Neural progenitor cell (in vitro differentiated cells): ENCODE data around the gene TRAP1. TPM values are rescaled to one million over a fixed set of nuclear protein-coding genes. Genes with fewer than 3 reads are reported as not detected.

Experiments used
- DNase-seq: peaks from one replicate; pipeline ENCODE4 v3.0.0-alpha.2; 2016; ENCODE audit warnings: low spot score
- H2AFZ ChIP-seq: fragments of 200-600 bp; sonication (generic); replicated peaks from 2 replicates; pipeline ENCODE4 v1.6.1; 2016; ENCODE audit warnings: antibody characterized with exemption
- H3F3A ChIP-seq: fragments of 200-600 bp; sonication (generic); 2 replicates; pipeline ENCODE4 v1.6.1; 2016; ENCODE audit warnings: antibody characterized with exemption, low read depth
- H3K27ac ChIP-seq: fragments of 200-600 bp; sonication (generic); 2 replicates; pipeline ENCODE4 v1.5.1; 2016; ENCODE audit warnings: mild to moderate bottlenecking
- H3K27me3 ChIP-seq: fragments of 200-600 bp; sonication (generic); 2 replicates; pipeline ENCODE4 v1.6.1; 2016; ENCODE audit warnings: mild to moderate bottlenecking, moderate library complexity
- H3K36me3 ChIP-seq: fragments of 200-600 bp; sonication (generic); 2 replicates; pipeline ENCODE4 v1.5.1; 2016
- H3K4me1 ChIP-seq: fragments of 200-600 bp; sonication (generic); 2 replicates; pipeline ENCODE4 v1.6.1; 2016; ENCODE audit warnings: mixed run types
- H3K4me2 ChIP-seq: fragments of 200-600 bp; sonication (generic); 2 replicates; pipeline ENCODE4 v1.6.1; 2016
- H3K4me3 ChIP-seq: fragments of 200-600 bp; sonication (generic); 2 replicates; pipeline ENCODE4 v1.5.1; 2016
- H3K79me2 ChIP-seq: fragments of 200-600 bp; sonication (generic); 2 replicates; pipeline ENCODE4 v1.6.1; 2016; ENCODE audit warnings: low read depth
- H3K9ac ChIP-seq: fragments of 200-600 bp; sonication (generic); 2 replicates; pipeline ENCODE4 v1.6.1; 2016
- H3K9me3 ChIP-seq: fragments of 200-600 bp; sonication (generic); 2 replicates; pipeline ENCODE4 v1.5.1; 2016; ENCODE audit warnings: low read depth
- H4K20me1 ChIP-seq: fragments of 200-600 bp; sonication (generic); 2 replicates; pipeline ENCODE4 v1.6.1; 2016; ENCODE audit warnings: low read depth
- H3K27ac Mint-ChIP-seq: 3 replicates; pipeline ENCODE4 v1.8.0; 2021; ENCODE audit warnings: mixed read lengths
- H3K27me3 Mint-ChIP-seq: 2 replicates; pipeline ENCODE4 v1.8.0; 2022; ENCODE audit warnings: low read depth, mild to moderate bottlenecking, inconsistent platforms, moderate library complexity, mixed read lengths; ENCODE audit not compliant: insufficient read depth
- H3K36me3 Mint-ChIP-seq: 3 replicates; pipeline ENCODE4 v1.8.0; 2021; ENCODE audit warnings: mixed read lengths
- H3K4me1 Mint-ChIP-seq: 3 replicates; pipeline ENCODE4 v1.8.0; 2021; ENCODE audit warnings: mixed read lengths
- H3K4me3 Mint-ChIP-seq: 3 replicates; pipeline ENCODE4 v1.8.0; 2021; ENCODE audit warnings: mild to moderate bottlenecking, moderate library complexity, mixed read lengths
- H3K9me3 Mint-ChIP-seq: 3 replicates; pipeline ENCODE4 v1.8.0; 2020; ENCODE audit warnings: mixed read lengths
- CTCF ChIP-seq: fragments of 200-600 bp; sonication (generic); IDR thresholded peaks from 2 replicates; pipeline ENCODE4 v1.5.1; 2017; ENCODE audit warnings: antibody characterized with exemption, mild to moderate bottlenecking
- EZH2 ChIP-seq: fragments of 200-600 bp; sonication (generic); IDR thresholded peaks from 2 replicates; pipeline ENCODE4 v1.6.1; 2017; ENCODE audit warnings: antibody characterized with exemption, mild to moderate bottlenecking, moderate library complexity
- EZH2phosphoT487 ChIP-seq: fragments of 200-600 bp; sonication (generic); IDR thresholded peaks from 2 replicates; pipeline ENCODE4 v1.6.1; 2017; ENCODE audit warnings: antibody characterized with exemption
- total RNA-seq: library from RNA; depleted of rRNA; stranded (reverse); fragments of >200 nt; gene quantifications from 2 replicates; pipeline ENCODE4 v1.2.3, GENCODE V29; 2015; ENCODE audit warnings: low replicate concordance

The TRAP1 gene
- total RNA-seq, 1 donor from 2014 or later, result 119 TPM

- no peak for TF ChIP-seq EZH2
- TF ChIP-seq CTCF, result no peak
- no peak for TF ChIP-seq EZH2phosphoT487
- peaks cover 4% of the 10 kb centered on the region for H3K27me3 Mint-ChIP-seq
- H4K20me1 ChIP-seq, result peaks cover 8% of the 10 kb centered on the region
- no peaks in the 10 kb centered on the region for H3K9me3 ChIP-seq
- no peak overlapping the region for H2AFZ ChIP-seq
- peaks cover 7% of the 10 kb centered on the region for H3F3A ChIP-seq
- no peak overlapping the region for H3K4me3 Mint-ChIP-seq
- peaks cover 12% of the 10 kb centered on the region for H3K4me1 Mint-ChIP-seq
- peaks cover 7% of the 10 kb centered on the region for H3K4me1 ChIP-seq
- H3K27ac ChIP-seq, result no peak overlapping the region
- H3K4me3 ChIP-seq, result no peak overlapping the region
- no peaks in the 10 kb centered on the region for H3K36me3 Mint-ChIP-seq
- no peaks in the 10 kb centered on the region for H3K9me3 Mint-ChIP-seq
- no peak overlapping the region for H3K4me2 ChIP-seq
- H3K27me3 ChIP-seq, result no peaks in the 10 kb centered on the region
- no peaks in the 10 kb centered on the region for H3K36me3 ChIP-seq
- no peak overlapping the region for H3K9ac ChIP-seq
- no peak for DNase-seq
- H3K27ac Mint-ChIP-seq, result no peak overlapping the region
- peaks cover 18% of the 10 kb centered on the region for H3K79me2 ChIP-seq
Observed at GRCh38 chr16:3720418-3720817, 3.1 kb upstream of the TRAP1 start.

DNA sequence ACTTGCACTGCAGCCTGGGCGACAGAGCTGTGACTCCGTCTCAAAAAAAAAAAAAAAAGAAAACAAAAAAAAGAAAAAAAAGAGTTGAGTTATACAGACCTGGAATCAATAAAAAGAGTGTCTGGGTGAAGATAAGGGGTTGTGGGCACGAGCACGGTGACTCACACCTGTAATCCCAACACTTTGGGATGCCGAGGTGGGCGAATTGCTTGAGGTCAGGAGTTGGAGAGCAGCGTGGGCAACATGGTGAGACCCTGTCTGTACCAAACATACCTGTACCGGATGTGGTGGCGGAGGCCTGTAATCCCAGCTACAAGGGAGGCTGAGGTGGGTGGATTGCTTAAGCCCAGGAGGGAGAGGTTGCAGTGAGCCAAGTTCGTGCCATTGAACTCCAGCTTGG lies 1.3 kb upstream of the TRAP1 start:
- H3K27me3 ChIP-seq, result no peaks in the 10 kb centered on the region
- peak overlapping the region; percentile 82 for H3K4me3 Mint-ChIP-seq
- no peak for TF ChIP-seq EZH2
- TF ChIP-seq EZH2phosphoT487, result no peak
- no peak for TF ChIP-seq CTCF
- H3K4me1 ChIP-seq, result peaks cover 7% of the 10 kb centered on the region
- H3K4me2 ChIP-seq, result peak overlapping the region; percentile 86
- H3K36me3 Mint-ChIP-seq, result peaks cover 9% of the 10 kb centered on the region
- no peak overlapping the region for H3K9ac ChIP-seq
- H3K9me3 ChIP-seq, result no peaks in the 10 kb centered on the region
- no peak overlapping the region for H3K27ac ChIP-seq
- no peaks in the 10 kb centered on the region for H3K9me3 Mint-ChIP-seq
- H3K4me1 Mint-ChIP-seq, result peaks cover 20% of the 10 kb centered on the region
- H3K27ac Mint-ChIP-seq, result no peak overlapping the region
- H3K4me3 ChIP-seq, result no peak overlapping the region
- no peak overlapping the region for H2AFZ ChIP-seq
- peaks cover 7% of the 10 kb centered on the region for H3F3A ChIP-seq
- no peaks in the 10 kb centered on the region for H3K36me3 ChIP-seq
- no peak for DNase-seq
- peaks cover 4% of the 10 kb centered on the region for H3K27me3 Mint-ChIP-seq
- peaks cover 19% of the 10 kb centered on the region for H4K20me1 ChIP-seq
- H3K79me2 ChIP-seq, result peaks cover 36% of the 10 kb centered on the region

DNA sequence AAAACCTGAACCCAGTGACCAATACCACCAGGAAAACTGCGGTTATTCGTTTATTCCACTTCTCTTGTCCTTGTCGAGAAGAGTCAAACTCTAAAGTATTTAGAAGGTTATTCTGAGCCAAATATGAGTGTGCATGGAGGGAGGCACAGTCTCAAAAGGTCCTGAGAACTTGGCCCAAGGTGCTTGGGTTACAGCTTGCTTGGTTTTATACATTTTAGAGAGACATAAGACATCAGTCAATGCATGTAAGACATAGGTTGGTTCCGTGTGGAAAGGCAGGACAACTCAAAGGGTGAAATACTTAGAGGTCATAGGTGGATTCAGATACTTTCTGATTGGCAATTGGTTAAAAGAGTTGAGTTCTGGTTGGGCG lies 681 bp upstream of the TRAP1 start:
- DNase-seq, result no peak
- Histone ChIP-seq H3K79me2 (peaks cover 42% of the 10 kb centered on the region), H2AFZ (peak overlapping the region; percentile 96), H3K4me2 (peak overlapping the region; percentile 86), H4K20me1 (peaks cover 25% of the 10 kb centered on the region), H3K4me3 (peak overlapping the region; percentile 84), H3K27ac (no peak overlapping the region), H3K9me3 (no peaks in the 10 kb centered on the region), H3K36me3 (no peaks in the 10 kb centered on the region), H3K4me1 (peaks cover 7% of the 10 kb centered on the region), H3K9ac (peak overlapping the region; percentile 76), H3F3A (peaks cover 7% of the 10 kb centered on the region), H3K27me3 (no peaks in the 10 kb centered on the region)
- Mint-ChIP-seq H3K27me3 (peaks cover 4% of the 10 kb centered on the region), H3K4me1 (peaks cover 20% of the 10 kb centered on the region), H3K9me3 (no peaks in the 10 kb centered on the region), H3K36me3 (peaks cover 9% of the 10 kb centered on the region), H3K27ac (peak overlapping the region; percentile 14), H3K4me3 (peak overlapping the region; percentile 91)
- TF ChIP-seq EZH2 (no peak), EZH2phosphoT487 (no peak), CTCF (no peak)
